NCI-H524 treated with DMSO at 0.1 percent for 48 hours (cell line): Measurements from ENCODE around the gene REV1.

ENCODE experiments used
- DNase-seq: peaks from one replicate; lab custom pipeline; 2025; lab: John Stamatoyannopoulos, UW

REV1 gene

GRCh38 chr2:99448556-99448955 is 41.3 kb downstream of the REV1 start:
- no peak for DNase-seq

- no peak for DNase-seq
These were observed 44.8 kb downstream of the REV1 start for GRCh38 chr2:99445065-99445464.

GRCh38 chr2:99444222-99444621 is 45.6 kb downstream of the REV1 start:
- no peak for DNase-seq

- no peak for DNase-seq
These were observed 47.0 kb downstream of the REV1 start for GRCh38 chr2:99442837-99443236.

- no peak for DNase-seq
These were observed 49.8 kb downstream of the REV1 start for GRCh38 chr2:99439971-99440505.

- no peak for DNase-seq
These were observed 52.9 kb downstream of the REV1 start for GRCh38 chr2:99436874-99437273.

- DNase-seq, result no peak
These were observed 56.5 kb downstream of the REV1 start for GRCh38 chr2:99433340-99433739.

- DNase-seq, result no peak
These were observed 58.1 kb downstream of the REV1 start for GRCh38 chr2:99431587-99432275.

GRCh38 chr2:99430614-99431291 is 59.1 kb downstream of the REV1 start:
- no peak for DNase-seq

GRCh38 chr2:99425022-99425421 is 64.8 kb downstream of the REV1 start:
- no peak for DNase-seq

- DNase-seq, result no peak
These were observed 65.4 kb downstream of the REV1 start for GRCh38 chr2:99424371-99424770.

- DNase-seq, result no peak
These were observed 67.2 kb downstream of the REV1 start for GRCh38 chr2:99422599-99422998.

GRCh38 chr2:99421469-99421868 is 68.3 kb downstream of the REV1 start:
- no peak for DNase-seq

- DNase-seq, result no peak
These were observed 69.0 kb downstream of the REV1 start for GRCh38 chr2:99420751-99421299.

- DNase-seq, result no peak
These were observed 69.8 kb downstream of the REV1 start for GRCh38 chr2:99420031-99420430.

- DNase-seq, result no peak
These were observed 72.4 kb downstream of the REV1 start for GRCh38 chr2:99417396-99417795.

- no peak for DNase-seq
These were observed 75.3 kb downstream of the REV1 start for GRCh38 chr2:99414566-99414965.

GRCh38 chr2:99410276-99410675 is 79.5 kb downstream of the REV1 start:
- no peak for DNase-seq

- DNase-seq, result no peak
These were observed 83.7 kb downstream of the REV1 start for GRCh38 chr2:99406137-99406536.

GRCh38 chr2:99404797-99405669 is 84.8 kb downstream of the REV1 start:
- no peak for DNase-seq

GRCh38 chr2:99404039-99404796 is 85.6 kb downstream of the REV1 start:
- no peak for DNase-seq

GRCh38 chr2:99403524-99403923 is 86.3 kb downstream of the REV1 start:
- no peak for DNase-seq
